ENCODE results near the gene CHRNE.

CHRNE gene

GRCh38 chr17:4897198-4897687 is 5.7 kb downstream of the CHRNE start:
- Histone ChIP-seq H3K4me2 (ENCODE audit: low read length) (no peak overlapping the region), H2BK5ac (ENCODE audit: low read length) (no peak overlapping the region), H3K4me3 (ENCODE audit: low read length) (no peak overlapping the region), H4K8ac (ENCODE audit: low read depth, low read length) (no peak overlapping the region), H3K27me3 (ENCODE audit: insufficient read depth, low read length, poor library complexity) (no peaks in the 10 kb centered on the region), H3K56ac (ENCODE audit: low read length) (no peak overlapping the region), H2BK15ac (replicated peaks; ENCODE audit: low read depth) (no peak overlapping the region), H3K27ac (ENCODE audit: low read depth, low read length) (no peak overlapping the region), H3K4ac (ENCODE audit: low read depth, low read length) (no peak overlapping the region), H3K18ac (ENCODE audit: low read length) (no peak overlapping the region), H3K4me1 (ENCODE audit: control insufficient read depth, low read depth, low read length) (no peaks in the 10 kb centered on the region), H3K79me1 (ENCODE audit: low read length) (no peaks in the 10 kb centered on the region), H4K5ac (ENCODE audit: low read length) (no peak overlapping the region), H3K36me3 (ENCODE audit: control insufficient read depth, insufficient read depth, low read length) (peaks cover 4% of the 10 kb centered on the region), H2BK120ac (ENCODE audit: low read depth, low read length) (no peak overlapping the region), H3K9ac (ENCODE audit: low read length) (no peak overlapping the region), H3K79me2 (ENCODE audit: control insufficient read depth, insufficient read depth, low read length) (no peaks in the 10 kb centered on the region), H3K23ac (ENCODE audit: low read length) (no peak overlapping the region), H2AK5ac (ENCODE audit: low read length) (no peak overlapping the region)
- DNase-seq, result no peak
- WGBS (ENCODE audit: extremely low coverage, insufficient coverage, low lambda C conversion rate), result no CpG with 5 or more reads among the region's 10 CpGs

DNA sequence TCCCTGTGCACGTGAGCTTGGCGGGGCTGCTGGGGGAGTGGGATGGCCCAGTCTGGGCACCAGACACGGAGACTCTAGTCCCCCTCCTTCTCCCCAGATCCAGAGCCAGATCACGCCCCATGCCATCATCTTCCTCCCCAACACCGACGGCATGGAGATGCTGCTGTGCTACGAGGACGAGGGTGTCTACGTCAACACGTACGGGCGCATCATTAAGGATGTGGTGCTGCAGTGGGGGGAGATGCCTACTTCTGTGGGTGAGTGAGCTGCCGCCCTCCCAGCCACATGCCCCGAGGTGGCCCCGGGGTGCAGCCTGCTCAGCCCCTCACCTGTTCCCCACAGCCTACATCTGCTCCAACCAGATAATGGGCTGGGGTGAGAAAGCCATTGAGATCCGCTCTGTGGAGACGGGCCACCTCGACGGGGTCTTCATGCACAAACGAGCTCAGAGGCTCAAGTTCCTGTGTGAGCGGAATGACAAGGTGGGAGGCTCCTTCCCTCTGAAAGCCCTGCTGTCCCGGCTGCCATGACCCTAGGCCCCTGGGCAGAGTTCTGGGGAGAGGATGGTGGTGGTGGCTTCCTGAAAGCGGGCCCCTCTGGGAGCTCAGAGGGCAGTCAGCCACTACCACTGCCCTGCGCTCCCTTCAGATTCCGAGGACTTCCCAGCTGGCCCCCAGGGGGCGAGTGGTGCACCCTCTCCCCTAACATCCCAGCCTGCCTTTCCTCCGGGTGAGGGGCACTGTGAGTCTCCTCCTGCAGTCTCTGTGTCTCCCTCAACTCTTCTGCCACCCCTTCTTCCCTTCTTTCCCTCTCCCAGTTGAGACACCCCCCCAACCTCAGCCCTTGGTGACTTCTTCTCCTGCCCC is 6.3 kb downstream of the CHRNE start:
- no peak overlapping the region for H3K9ac ChIP-seq (ENCODE audit: low read length)
- H2BK5ac ChIP-seq (ENCODE audit: low read length), result no peak overlapping the region
- no peak overlapping the region for H3K23ac ChIP-seq (ENCODE audit: low read length)
- H2BK15ac ChIP-seq (replicated peaks; ENCODE audit: low read depth), result no peak overlapping the region
- H3K79me2 ChIP-seq (ENCODE audit: control insufficient read depth, insufficient read depth, low read length), result no peaks in the 10 kb centered on the region
- no peaks in the 10 kb centered on the region for H3K4me1 ChIP-seq (ENCODE audit: control insufficient read depth, low read depth, low read length)
- H3K56ac ChIP-seq (ENCODE audit: low read length), result no peak overlapping the region
- peaks cover 4% of the 10 kb centered on the region for H3K36me3 ChIP-seq (ENCODE audit: control insufficient read depth, insufficient read depth, low read length)
- H3K4me3 ChIP-seq (ENCODE audit: low read length), result no peak overlapping the region
- no peak overlapping the region for H3K4ac ChIP-seq (ENCODE audit: low read depth, low read length)
- H4K8ac ChIP-seq (ENCODE audit: low read depth, low read length), result no peak overlapping the region
- H3K27ac ChIP-seq (ENCODE audit: low read depth, low read length), result no peak overlapping the region
- H2AK5ac ChIP-seq (ENCODE audit: low read length), result no peak overlapping the region
- DNase-seq, result no peak
- H3K79me1 ChIP-seq (ENCODE audit: low read length), result no peaks in the 10 kb centered on the region
- H2BK120ac ChIP-seq (ENCODE audit: low read depth, low read length), result no peak overlapping the region
- no peak overlapping the region for H3K18ac ChIP-seq (ENCODE audit: low read length)
- no peaks in the 10 kb centered on the region for H3K27me3 ChIP-seq (ENCODE audit: insufficient read depth, low read length, poor library complexity)
- H4K5ac ChIP-seq (ENCODE audit: low read length), result no peak overlapping the region
- H3K4me2 ChIP-seq (ENCODE audit: low read length), result no peak overlapping the region
- no CpG with 5 or more reads among the region's 27 CpGs for WGBS (ENCODE audit: extremely low coverage, insufficient coverage, low lambda C conversion rate)

GRCh38 chr17:4895657-4896331 is 7.1 kb downstream of the CHRNE start:
- H2AK5ac ChIP-seq (ENCODE audit: low read length), result no peak overlapping the region
- no peak overlapping the region for H3K9ac ChIP-seq (ENCODE audit: low read length)
- peak; percentile 69 for DNase-seq
- H3K23ac ChIP-seq (ENCODE audit: low read length), result no peak overlapping the region
- no peaks in the 10 kb centered on the region for H3K79me2 ChIP-seq (ENCODE audit: control insufficient read depth, insufficient read depth, low read length)
- no peak overlapping the region for H3K18ac ChIP-seq (ENCODE audit: low read length)
- no peaks in the 10 kb centered on the region for H3K79me1 ChIP-seq (ENCODE audit: low read length)
- no peak overlapping the region for H4K8ac ChIP-seq (ENCODE audit: low read depth, low read length)
- H3K4me1 ChIP-seq (ENCODE audit: control insufficient read depth, low read depth, low read length), result no peaks in the 10 kb centered on the region
- no peak overlapping the region for H3K4me3 ChIP-seq (ENCODE audit: low read length)
- no peaks in the 10 kb centered on the region for H3K27me3 ChIP-seq (ENCODE audit: insufficient read depth, low read length, poor library complexity)
- H2BK5ac ChIP-seq (ENCODE audit: low read length), result no peak overlapping the region
- no peak overlapping the region for H3K27ac ChIP-seq (ENCODE audit: low read depth, low read length)
- H2BK15ac ChIP-seq (replicated peaks; ENCODE audit: low read depth), result no peak overlapping the region
- no peak overlapping the region for H2BK120ac ChIP-seq (ENCODE audit: low read depth, low read length)
- peaks cover 4% of the 10 kb centered on the region for H3K36me3 ChIP-seq (ENCODE audit: control insufficient read depth, insufficient read depth, low read length)
- H3K56ac ChIP-seq (ENCODE audit: low read length), result no peak overlapping the region
- WGBS (ENCODE audit: extremely low coverage, insufficient coverage, low lambda C conversion rate), result no CpG with 5 or more reads among the region's 27 CpGs
- no peak overlapping the region for H4K5ac ChIP-seq (ENCODE audit: low read length)
- no peak overlapping the region for H3K4ac ChIP-seq (ENCODE audit: low read depth, low read length)
- no peak overlapping the region for H3K4me2 ChIP-seq (ENCODE audit: low read length)

DNA sequence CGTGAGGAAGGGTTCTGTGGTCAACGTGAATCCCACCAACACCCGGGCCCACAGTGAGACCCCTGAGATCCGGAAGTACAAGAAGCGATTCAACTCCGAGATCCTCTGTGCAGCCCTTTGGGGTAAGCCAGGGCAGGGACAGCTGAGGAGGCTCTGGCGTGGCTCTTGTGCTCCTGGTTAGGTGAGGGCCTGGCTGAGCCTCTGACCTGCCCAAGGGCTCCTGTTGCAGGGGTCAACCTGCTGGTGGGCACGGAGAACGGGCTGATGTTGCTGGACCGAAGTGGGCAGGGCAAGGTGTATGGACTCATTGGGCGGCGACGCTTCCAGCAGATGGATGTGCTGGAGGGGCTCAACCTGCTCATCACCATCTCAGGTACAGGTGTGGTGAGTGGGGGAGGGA is 7.8 kb downstream of the CHRNE start:
- H3K79me1 ChIP-seq (ENCODE audit: low read length), result no peaks in the 10 kb centered on the region
- H2BK5ac ChIP-seq (ENCODE audit: low read length), result no peak overlapping the region
- WGBS (ENCODE audit: extremely low coverage, insufficient coverage, low lambda C conversion rate), result no CpG with 5 or more reads among the region's 13 CpGs
- no peak overlapping the region for H3K4me3 ChIP-seq (ENCODE audit: low read length)
- H3K56ac ChIP-seq (ENCODE audit: low read length), result no peak overlapping the region
- no peak overlapping the region for H3K4me2 ChIP-seq (ENCODE audit: low read length)
- no peak overlapping the region for H3K18ac ChIP-seq (ENCODE audit: low read length)
- no peak for DNase-seq
- no peak overlapping the region for H2BK15ac ChIP-seq (replicated peaks; ENCODE audit: low read depth)
- H4K8ac ChIP-seq (ENCODE audit: low read depth, low read length), result no peak overlapping the region
- no peak overlapping the region for H3K4ac ChIP-seq (ENCODE audit: low read depth, low read length)
- no peaks in the 10 kb centered on the region for H3K4me1 ChIP-seq (ENCODE audit: control insufficient read depth, low read depth, low read length)
- no peaks in the 10 kb centered on the region for H3K27me3 ChIP-seq (ENCODE audit: insufficient read depth, low read length, poor library complexity)
- no peak overlapping the region for H3K9ac ChIP-seq (ENCODE audit: low read length)
- no peak overlapping the region for H2BK120ac ChIP-seq (ENCODE audit: low read depth, low read length)
- peaks cover 8% of the 10 kb centered on the region for H3K36me3 ChIP-seq (ENCODE audit: control insufficient read depth, insufficient read depth, low read length)
- no peak overlapping the region for H4K5ac ChIP-seq (ENCODE audit: low read length)
- H3K79me2 ChIP-seq (ENCODE audit: control insufficient read depth, insufficient read depth, low read length), result no peaks in the 10 kb centered on the region
- no peak overlapping the region for H2AK5ac ChIP-seq (ENCODE audit: low read length)
- H3K27ac ChIP-seq (ENCODE audit: low read depth, low read length), result no peak overlapping the region
- no peak overlapping the region for H3K23ac ChIP-seq (ENCODE audit: low read length)

GRCh38 chr17:4893721-4894560 is 9.0 kb downstream of the CHRNE start:
- no peaks in the 10 kb centered on the region for H3K79me1 ChIP-seq (ENCODE audit: low read length)
- WGBS (ENCODE audit: extremely low coverage, insufficient coverage, low lambda C conversion rate), result no CpG with 5 or more reads among the region's 31 CpGs
- no peak overlapping the region for H3K4me3 ChIP-seq (ENCODE audit: low read length)
- no peak overlapping the region for H4K8ac ChIP-seq (ENCODE audit: low read depth, low read length)
- no peak overlapping the region for H3K4me2 ChIP-seq (ENCODE audit: low read length)
- H3K4me1 ChIP-seq (ENCODE audit: control insufficient read depth, low read depth, low read length), result no peaks in the 10 kb centered on the region
- H2AK5ac ChIP-seq (ENCODE audit: low read length), result no peak overlapping the region
- H2BK120ac ChIP-seq (ENCODE audit: low read depth, low read length), result no peak overlapping the region
- H3K4ac ChIP-seq (ENCODE audit: low read depth, low read length), result no peak overlapping the region
- DNase-seq, result no peak
- peaks cover 8% of the 10 kb centered on the region for H3K36me3 ChIP-seq (ENCODE audit: control insufficient read depth, insufficient read depth, low read length)
- no peak overlapping the region for H3K23ac ChIP-seq (ENCODE audit: low read length)
- no peak overlapping the region for H4K5ac ChIP-seq (ENCODE audit: low read length)
- H2BK5ac ChIP-seq (ENCODE audit: low read length), result no peak overlapping the region
- no peaks in the 10 kb centered on the region for H3K79me2 ChIP-seq (ENCODE audit: control insufficient read depth, insufficient read depth, low read length)
- no peak overlapping the region for H3K56ac ChIP-seq (ENCODE audit: low read length)
- H2BK15ac ChIP-seq (replicated peaks; ENCODE audit: low read depth), result no peak overlapping the region
- H3K9ac ChIP-seq (ENCODE audit: low read length), result no peak overlapping the region
- no peaks in the 10 kb centered on the region for H3K27me3 ChIP-seq (ENCODE audit: insufficient read depth, low read length, poor library complexity)
- H3K18ac ChIP-seq (ENCODE audit: low read length), result no peak overlapping the region
- no peak overlapping the region for H3K27ac ChIP-seq (ENCODE audit: low read depth, low read length)
